ENCODE measurements around the gene TPT1. TPM values are rescaled to one million over a fixed set of nuclear protein-coding genes. Genes with fewer than 3 reads are reported as not detected.

The TPT1 gene
- total and polyA plus RNA-seq, 2 of the 13 experiments (the other 11 are each of a cell fraction or from before 2014, with no cell fraction given) = 2,953 to 3,594 TPM

- no peak for TF ChIP-seq PRDM4 (CRISPR knock-in tag; IDR thresholded peaks at IDR 0.05; ENCODE audit: borderline replicate concordance)
- no peak for TF ChIP-seq AHDC1 (CRISPR knock-in tag; IDR thresholded peaks at IDR 0.05; ENCODE audit: borderline replicate concordance)
- peak; percentile 85; the same call in 1 of the 2 replicates for TF ChIP-seq ZNF557 (CRISPR knock-in tag; IDR thresholded peaks at IDR 0.05)
- peak; percentile 80; the same call in 1 of the 2 replicates for TF ChIP-seq ESRRA (CRISPR knock-in tag; IDR thresholded peaks at IDR 0.05; ENCODE audit: low read depth)
- TF ChIP-seq FOXO1 (CRISPR knock-in tag; IDR thresholded peaks at IDR 0.05) = peak; percentile 22; the same call in 1 of the 2 replicates
- peak; percentile 64; the same call in 1 of the 2 replicates for TF ChIP-seq ZSCAN31 (CRISPR knock-in tag; IDR thresholded peaks at IDR 0.05; ENCODE audit: low read depth)
- peak; percentile 86 for TF ChIP-seq PHF21A (CRISPR knock-in tag; IDR thresholded peaks at IDR 0.05)
- TF ChIP-seq ZBTB25 (CRISPR knock-in tag; IDR thresholded peaks at IDR 0.05) = 0 out of 2 replicates have a peak, but pooled peaks have one; percentile 30
- TF ChIP-seq ZNF878 (CRISPR knock-in tag; IDR thresholded peaks at IDR 0.05) = no peak
- peak; percentile 87 for TF ChIP-seq PATZ1 (CRISPR knock-in tag; IDR thresholded peaks at IDR 0.05)
- peak; percentile 97 for TF ChIP-seq ZXDC (CRISPR knock-in tag; IDR thresholded peaks at IDR 0.05)
Measured at GRCh38 chr13:45341034-45341798, at the start of gene TPT1 (continued).

All from HepG2 (cell line).